WTC11 (cell line): Measurements from ENCODE around the gene CGB7.
"Not testable (repeated sequence)": the region's sequence is repeated elsewhere in the genome, so short reads cannot be mapped to it uniquely, and the experiment has no call there.

ENCODE experiments used
- CTCF ChIP-seq: fragments of 200-600 bp; IDR thresholded peaks from 2 replicates; pipeline ENCODE4 v1.8.0; 2022; ENCODE audit warnings: antibody characterized with exemption
- JUN ChIP-seq: sonication (generic); formaldehyde crosslinking; IDR thresholded peaks from 2 replicates; pipeline ENCODE4 v1.8.0; 2023; ENCODE audit warnings: mild to moderate bottlenecking, missing genetic modification reagents
- KAT7 ChIP-seq: sonication (generic); formaldehyde crosslinking; IDR thresholded peaks from 2 replicates; pipeline ENCODE4 v1.8.1; 2023; ENCODE audit warnings: missing genetic modification reagents, mild to moderate bottlenecking, borderline replicate concordance
- NFE2L1 ChIP-seq: sonication (generic); formaldehyde crosslinking; IDR thresholded peaks from 2 replicates; pipeline ENCODE4 v1.8.1; 2023; ENCODE audit warnings: missing genetic modification reagents
- NFYB ChIP-seq: sonication (generic); formaldehyde crosslinking; conservative IDR thresholded peaks from 2 replicates; pipeline ENCODE4 v1.8.0; 2022; ENCODE audit warnings: low read depth, missing genetic modification reagents
- OVOL2 ChIP-seq: fragments of 250-450 bp; sonication (Bioruptor Pico); IDR thresholded peaks from 2 replicates; pipeline ENCODE4 v1.9.0; 2021; ENCODE audit warnings: mild to moderate bottlenecking, borderline replicate concordance
- SP1 ChIP-seq: sonication (generic); formaldehyde crosslinking; conservative IDR thresholded peaks from 2 replicates; pipeline ENCODE4 v1.8.1; 2022; ENCODE audit warnings: missing genetic modification reagents
- ZBTB43 ChIP-seq: sonication (generic); formaldehyde crosslinking; IDR thresholded peaks from 2 replicates; pipeline ENCODE4 v1.8.1; 2023; ENCODE audit warnings: mild to moderate bottlenecking, missing genetic modification reagents
- ZNF138 ChIP-seq: sonication (generic); formaldehyde crosslinking; conservative IDR thresholded peaks from 2 replicates; pipeline ENCODE4 v1.8.1; 2022; ENCODE audit warnings: mild to moderate bottlenecking, moderate library complexity, missing genetic modification reagents
- ZNF232 ChIP-seq: sonication (generic); formaldehyde crosslinking; IDR thresholded peaks from 2 replicates; pipeline ENCODE4 v1.8.0; 2022; ENCODE audit warnings: mild to moderate bottlenecking, missing genetic modification reagents
- ZNF416 ChIP-seq: fragments of 250-450 bp; sonication (Bioruptor Pico); IDR thresholded peaks from 2 replicates; pipeline ENCODE4 v1.9.0; 2021; ENCODE audit warnings: mild to moderate bottlenecking, inconsistent platforms
- TF ChIP-seq, protein P1 (sequence below): sonication (generic); formaldehyde crosslinking; IDR thresholded peaks from 2 replicates; pipeline ENCODE4 v1.8.1; 2023; ENCODE audit warnings: mild to moderate bottlenecking, missing genetic modification reagents, moderate library complexity
- TF ChIP-seq, protein P2 (sequence below): sonication (generic); formaldehyde crosslinking; IDR thresholded peaks from 2 replicates; pipeline ENCODE4 v1.8.0; 2022; ENCODE audit warnings: mild to moderate bottlenecking, missing genetic modification reagents

DNA sequence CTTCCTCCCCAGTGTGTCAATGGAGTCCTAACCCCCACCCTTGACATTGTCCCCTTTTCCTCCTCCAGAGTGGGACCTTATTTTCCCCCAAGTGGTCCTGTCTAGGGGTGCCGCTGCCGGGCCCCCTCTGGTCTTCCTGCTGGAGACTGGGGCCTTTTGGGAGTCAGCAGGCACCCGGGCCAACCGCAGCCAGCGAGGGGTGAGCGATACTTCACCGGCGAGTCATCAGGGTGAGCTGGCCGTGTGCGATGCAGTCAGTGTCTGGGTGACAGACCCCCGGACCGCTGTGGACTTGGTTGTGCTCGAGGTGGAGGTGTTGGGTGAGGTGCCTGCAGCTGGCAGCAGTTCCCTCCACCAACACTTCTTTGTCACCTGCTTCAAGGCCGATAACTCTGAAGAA is 27.8 kb downstream of the CGB7 start:
- TF ChIP-seq NFYB (CRISPR knock-in tag); KAT7 (CRISPR knock-in tag); CTCF; ZNF138; ZNF232 (CRISPR knock-in tag); ZBTB43 (CRISPR knock-in tag); OVOL2 (CRISPR knock-in tag); ZNF416 (CRISPR knock-in tag); JUN; NFE2L1; SP1 (CRISPR knock-in tag): not testable (repeated sequence)
- TF ChIP-seq, protein P1, sequence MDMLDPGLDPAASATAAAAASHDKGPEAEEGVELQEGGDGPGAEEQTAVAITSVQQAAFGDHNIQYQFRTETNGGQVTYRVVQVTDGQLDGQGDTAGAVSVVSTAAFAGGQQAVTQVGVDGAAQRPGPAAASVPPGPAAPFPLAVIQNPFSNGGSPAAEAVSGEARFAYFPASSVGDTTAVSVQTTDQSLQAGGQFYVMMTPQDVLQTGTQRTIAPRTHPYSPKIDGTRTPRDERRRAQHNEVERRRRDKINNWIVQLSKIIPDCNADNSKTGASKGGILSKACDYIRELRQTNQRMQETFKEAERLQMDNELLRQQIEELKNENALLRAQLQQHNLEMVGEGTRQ, result not testable (repeated sequence)
- TF ChIP-seq, protein P2, sequence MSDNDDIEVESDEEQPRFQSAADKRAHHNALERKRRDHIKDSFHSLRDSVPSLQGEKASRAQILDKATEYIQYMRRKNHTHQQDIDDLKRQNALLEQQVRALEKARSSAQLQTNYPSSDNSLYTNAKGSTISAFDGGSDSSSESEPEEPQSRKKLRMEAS (CRISPR knock-in tag), result not testable (repeated sequence)
